Activated CD4-positive, alpha-beta memory T cell treated with anti-CD3 and anti-CD28 coated beads for 36 hours (primary cell): ENCODE data around the gene C2orf80. TPM values are rescaled to one million over a fixed set of nuclear protein-coding genes. Genes with fewer than 3 reads are reported as not detected.
A peak's percentile ranks its signal among the peaks of the same experiment; 100 is the strongest.

Experiments used
- CTCF ChIA-PET: fragments of 350-600 bp; sonication (Branson Sonifier 250); formaldehyde crosslinking; loops from one replicate; lab custom pipeline; 2021; ENCODE audit warnings: antibody characterized with exemption, inconsistent platforms; lab: Charles Lee
- POLR2A ChIA-PET: fragments of 350-600 bp; sonication (Branson Sonifier 250); formaldehyde crosslinking; loops from one replicate; lab custom pipeline; 2021; ENCODE audit warnings: antibody characterized with exemption; lab: Charles Lee
- DNase-seq: peaks from one replicate; pipeline ENCODE4 v3.0.0-alpha.2; 2020
- H3K27ac Mint-ChIP-seq: one replicate; pipeline ENCODE4 v1.8.0; 2021; ENCODE audit warnings: mixed read lengths
- H3K27me3 Mint-ChIP-seq: one replicate; pipeline ENCODE4 v1.8.0; 2021; ENCODE audit warnings: mixed read lengths
- H3K36me3 Mint-ChIP-seq: one replicate; pipeline ENCODE4 v1.8.0; 2021; ENCODE audit warnings: mixed read lengths
- H3K4me1 Mint-ChIP-seq: one replicate; pipeline ENCODE4 v1.8.0; 2021; ENCODE audit warnings: low read depth, mixed read lengths
- H3K4me3 Mint-ChIP-seq: one replicate; pipeline ENCODE4 v1.8.0; 2021; ENCODE audit warnings: mild to moderate bottlenecking, mixed read lengths
- H3K9me3 Mint-ChIP-seq: one replicate; pipeline ENCODE4 v1.8.0; 2021; ENCODE audit warnings: mixed read lengths
- intact Hi-C: fragments of 100-400 bp; cut with micrococcal nuclease; formaldehyde crosslinking; loops from one replicate; pipeline ENCODE4 v1.15.1; 2023
- total RNA-seq, 2 experiments: library from RNA; stranded (reverse); gene quantifications; one replicate each; pipeline ENCODE4 v1.2.3, GENCODE V29; 2021

The C2orf80 gene
- total RNA-seq, 2 experiments from 2014 or later, result not detected

GRCh38 chr2:208175069-208175839, 14.6 kb downstream of the C2orf80 start:
- intact Hi-C loops, result loop anchor here (1.0 kb wide), 1 partner anchor 79 kb away; no protein-coding TSS in a partner anchor
- Mint-ChIP-seq H3K27me3 (peaks cover 12% of the 10 kb centered on the region), H3K9me3 (no peaks in the 10 kb centered on the region), H3K36me3 (no peaks in the 10 kb centered on the region), H3K27ac (no peak overlapping the region), H3K4me1 (no peaks in the 10 kb centered on the region), H3K4me3 (no peak overlapping the region)
- CTCF ChIA-PET, result interaction anchor here (0.6 to 2.7 kb wide), 31 partner anchors 9 to 1617 kb away, joined by 3 to 47 read pairs (median 4); partner anchors contain the start of genes C2orf80, CRYGA and IDH1
- peak; percentile 73 for DNase-seq
- POLR2A ChIA-PET, result no interaction called here

DNA sequence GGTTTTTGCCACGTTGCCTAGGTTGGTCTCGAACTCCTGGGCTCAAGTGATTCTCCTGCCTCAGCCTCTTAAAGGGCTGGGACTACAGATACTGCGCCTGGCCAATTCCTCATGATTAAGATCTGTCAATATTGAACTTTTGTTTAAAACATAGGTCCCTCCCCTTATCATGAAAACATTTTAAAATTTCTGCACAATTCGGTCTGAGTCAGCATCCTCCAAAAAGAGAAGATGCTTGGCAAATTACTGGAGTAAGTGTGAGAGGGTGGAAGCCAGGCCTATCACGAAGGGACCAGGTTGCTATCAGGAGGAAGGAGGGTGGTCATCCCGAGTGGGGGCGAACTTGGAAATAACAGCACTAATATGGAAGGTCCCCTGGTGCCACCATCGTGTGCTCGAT, 15.7 kb downstream of the C2orf80 start:
- no peaks in the 10 kb centered on the region for H3K36me3 Mint-ChIP-seq
- no peaks in the 10 kb centered on the region for H3K9me3 Mint-ChIP-seq
- H3K4me3 Mint-ChIP-seq, result no peak overlapping the region
- POLR2A ChIA-PET, result no interaction called here
- CTCF ChIA-PET, result interaction anchor here (1.0 to 2.7 kb wide), 7 partner anchors 8 to 79 kb away, joined by 3 to 47 read pairs (median 6); partner anchors contain the start of gene IDH1
- H3K27me3 Mint-ChIP-seq, result peaks cover 8% of the 10 kb centered on the region
- H3K27ac Mint-ChIP-seq, result no peak overlapping the region
- DNase-seq, result no peak
- H3K4me1 Mint-ChIP-seq, result no peaks in the 10 kb centered on the region
- intact Hi-C loops, result no loop called here

- intact Hi-C loops, result no loop called here
- Mint-ChIP-seq H3K27ac (no peak overlapping the region), H3K9me3 (no peaks in the 10 kb centered on the region), H3K27me3 (peaks cover 8% of the 10 kb centered on the region), H3K4me3 (no peak overlapping the region), H3K4me1 (no peaks in the 10 kb centered on the region), H3K36me3 (no peaks in the 10 kb centered on the region)
- no peak for DNase-seq
- ChIA-PET CTCF (no interaction called here), POLR2A (no interaction called here)
These were observed 17.7 kb downstream of the C2orf80 start for GRCh38 chr2:208172125-208172524.

- Mint-ChIP-seq H3K36me3 (no peaks in the 10 kb centered on the region), H3K27ac (no peak overlapping the region), H3K27me3 (peaks cover 11% of the 10 kb centered on the region), H3K4me3 (no peak overlapping the region), H3K9me3 (no peaks in the 10 kb centered on the region), H3K4me1 (no peaks in the 10 kb centered on the region)
- CTCF ChIA-PET, result interaction anchor here (0.6 to 2.4 kb wide), 2 partner anchors 10 to 824 kb away, joined by 3 to 10 read pairs; no protein-coding TSS in a partner anchor
- POLR2A ChIA-PET, result no interaction called here
- intact Hi-C loops, result no loop called here
- no peak for DNase-seq
These were observed 24.7 kb downstream of the C2orf80 start for GRCh38 chr2:208164951-208165755.

GRCh38 chr2:208163489-208163888, 26.3 kb downstream of the C2orf80 start, which contains the start of gene CRYGA:
Gene CRYGA, minus strand, starts transcription at chr2:208163589. Its CDS starts 33 bp downstream, at chr2:208163556.
- no peaks in the 10 kb centered on the region for H3K4me1 Mint-ChIP-seq
- H3K4me3 Mint-ChIP-seq, result no peak within 1 kb of the TSS
- no peak within 1 kb of the TSS for H3K27ac Mint-ChIP-seq
- intact Hi-C loops, result no loop called here
- H3K27me3 Mint-ChIP-seq, result peaks cover 11% of the 10 kb centered on the region
- H3K36me3 Mint-ChIP-seq, result no peaks in the 10 kb centered on the region
- POLR2A ChIA-PET, result no interaction called here
- CTCF ChIA-PET, result interaction anchor here (2.4 kb wide), 1 partner anchor 12 kb away, joined by 10 read pairs; no protein-coding TSS in a partner anchor
- no peak for DNase-seq
- no peaks in the 10 kb centered on the region for H3K9me3 Mint-ChIP-seq

- Mint-ChIP-seq H3K27ac (no peak overlapping the region), H3K4me3 (no peak overlapping the region), H3K4me1 (no peaks in the 10 kb centered on the region), H3K36me3 (no peaks in the 10 kb centered on the region), H3K27me3 (peaks cover 2% of the 10 kb centered on the region), H3K9me3 (peaks cover 6% of the 10 kb centered on the region)
- intact Hi-C loops, result no loop called here
- CTCF ChIA-PET, result interaction anchor here (1.1 to 2.0 kb wide), 2 partner anchors 8 to 19 kb away, joined by 5 read pairs; no protein-coding TSS in a partner anchor
- POLR2A ChIA-PET, result no interaction called here
- no peak for DNase-seq
These were observed 33.4 kb downstream of the C2orf80 start for GRCh38 chr2:208156439-208156838.

GRCh38 chr2:208153156-208153555, 36.7 kb downstream of the C2orf80 start:
- no peak for DNase-seq
- peaks cover 5% of the 10 kb centered on the region for H3K27me3 Mint-ChIP-seq
- CTCF ChIA-PET, result interaction anchor here (1.3 kb wide), 1 partner anchor 23 kb away, joined by 4 read pairs; no protein-coding TSS in a partner anchor
- POLR2A ChIA-PET, result no interaction called here
- H3K36me3 Mint-ChIP-seq, result no peaks in the 10 kb centered on the region
- no peak overlapping the region for H3K27ac Mint-ChIP-seq
- H3K9me3 Mint-ChIP-seq, result peaks cover 11% of the 10 kb centered on the region
- H3K4me1 Mint-ChIP-seq, result no peaks in the 10 kb centered on the region
- intact Hi-C loops, result no loop called here
- no peak overlapping the region for H3K4me3 Mint-ChIP-seq

DNA sequence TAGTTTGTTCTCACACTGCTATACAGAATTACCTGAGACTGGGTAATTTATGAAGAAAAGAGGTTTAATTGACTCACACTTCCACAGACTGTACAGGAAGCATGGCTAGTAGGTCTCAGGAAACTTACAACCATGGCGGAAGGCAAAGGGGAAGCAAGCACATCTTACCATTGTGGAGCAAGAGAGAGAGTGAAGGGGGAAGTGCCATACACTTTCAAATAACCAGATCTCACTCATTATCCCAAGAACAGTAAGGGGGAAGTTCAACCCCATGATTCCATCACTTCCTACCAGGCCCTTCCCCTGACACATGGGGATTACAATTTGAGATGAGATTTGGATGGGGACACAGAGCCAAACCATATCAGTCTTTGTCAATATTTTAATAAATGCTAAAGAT, 38.9 kb downstream of the C2orf80 start:
- CTCF ChIA-PET, result no interaction called here

GRCh38 chr2:208150094-208150493, 39.7 kb downstream of the C2orf80 start:
- Mint-ChIP-seq H3K36me3 (no peaks in the 10 kb centered on the region), H3K27ac (no peak overlapping the region), H3K4me1 (no peaks in the 10 kb centered on the region), H3K4me3 (no peak overlapping the region), H3K27me3 (peaks cover 5% of the 10 kb centered on the region), H3K9me3 (peaks cover 11% of the 10 kb centered on the region)
- DNase-seq, result no peak
- intact Hi-C loops, result no loop called here
- ChIA-PET POLR2A (no interaction called here), CTCF (interaction anchor here (0.8 kb wide), 1 partner anchor 26 kb away, joined by 4 read pairs; no protein-coding TSS in a partner anchor)

More for the DNA sequence above, 38.9 kb downstream of the C2orf80 start:
- H3K27ac Mint-ChIP-seq, result no peak overlapping the region
- intact Hi-C loops, result no loop called here
- POLR2A ChIA-PET, result no interaction called here
- no peak for DNase-seq
- peaks cover 11% of the 10 kb centered on the region for H3K9me3 Mint-ChIP-seq
- H3K27me3 Mint-ChIP-seq, result peaks cover 5% of the 10 kb centered on the region
- no peaks in the 10 kb centered on the region for H3K4me1 Mint-ChIP-seq
- H3K4me3 Mint-ChIP-seq, result no peak overlapping the region
- no peaks in the 10 kb centered on the region for H3K36me3 Mint-ChIP-seq

GRCh38 chr2:208148803-208149202, 41.0 kb downstream of the C2orf80 start:
- DNase-seq, result no peak
- Mint-ChIP-seq H3K4me3 (no peak overlapping the region), H3K9me3 (peaks cover 11% of the 10 kb centered on the region), H3K36me3 (no peaks in the 10 kb centered on the region), H3K27me3 (peaks cover 5% of the 10 kb centered on the region), H3K4me1 (no peaks in the 10 kb centered on the region), H3K27ac (no peak overlapping the region)
- intact Hi-C loops, result no loop called here
- POLR2A ChIA-PET, result no interaction called here
- CTCF ChIA-PET, result no interaction called here

DNA sequence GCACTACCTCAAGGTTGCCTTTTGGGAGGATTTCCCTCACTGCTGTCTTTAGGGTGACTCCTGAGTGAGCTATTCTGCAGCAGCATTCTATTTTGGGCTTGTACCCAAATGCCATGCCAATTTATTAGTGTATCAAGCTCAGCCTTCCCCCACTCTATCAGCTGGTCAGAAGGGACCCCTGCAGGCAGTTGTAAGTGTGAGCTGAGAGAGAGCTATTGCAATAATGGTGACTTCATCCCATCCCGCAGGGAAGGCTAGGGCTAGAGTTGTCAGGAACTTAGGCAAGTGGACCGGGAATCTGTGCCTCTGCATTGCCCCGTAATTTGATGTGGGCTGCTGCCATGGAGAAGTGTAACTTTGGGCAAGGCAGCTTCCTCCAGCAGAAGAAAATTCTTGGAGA, 42.1 kb downstream of the C2orf80 start:
- DNase-seq, result no peak
- Mint-ChIP-seq H3K4me1 (no peaks in the 10 kb centered on the region), H3K36me3 (no peaks in the 10 kb centered on the region), H3K27ac (no peak overlapping the region), H3K27me3 (peaks cover 5% of the 10 kb centered on the region), H3K4me3 (no peak overlapping the region), H3K9me3 (peaks cover 11% of the 10 kb centered on the region)
- CTCF ChIA-PET, result interaction anchor here (0.8 kb wide), 1 partner anchor 9 kb away, joined by 5 read pairs; no protein-coding TSS in a partner anchor
- intact Hi-C loops, result no loop called here
- POLR2A ChIA-PET, result no interaction called here

DNA sequence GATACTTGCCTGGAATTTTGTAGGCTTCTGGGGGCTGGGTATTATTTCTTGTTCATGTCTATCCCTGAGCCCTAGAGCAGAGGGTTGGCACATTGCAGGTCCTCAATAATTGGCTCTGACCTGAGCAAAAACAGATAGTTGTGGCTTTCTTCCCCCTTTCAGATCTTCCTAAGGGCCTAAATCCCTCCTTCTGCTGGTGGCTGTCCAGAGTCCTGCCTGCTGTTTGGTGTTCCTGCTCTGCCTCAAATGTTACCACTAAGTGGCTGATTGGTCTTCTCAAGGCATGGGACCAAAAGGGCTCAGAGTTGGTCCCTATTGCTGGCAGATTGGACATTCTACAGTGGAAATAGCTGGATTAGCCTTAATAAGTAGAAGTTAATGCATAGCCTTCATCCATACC, 42.8 kb downstream of the C2orf80 start:
- no peak overlapping the region for H3K27ac Mint-ChIP-seq
- CTCF ChIA-PET, result no interaction called here
- no peaks in the 10 kb centered on the region for H3K36me3 Mint-ChIP-seq
- no peak for DNase-seq
- POLR2A ChIA-PET, result no interaction called here
- no peaks in the 10 kb centered on the region for H3K4me1 Mint-ChIP-seq
- H3K9me3 Mint-ChIP-seq, result peaks cover 11% of the 10 kb centered on the region
- H3K27me3 Mint-ChIP-seq, result peaks cover 5% of the 10 kb centered on the region
- no peak overlapping the region for H3K4me3 Mint-ChIP-seq
- intact Hi-C loops, result no loop called here
